GM21360 (cell line): ENCODE data around the gene ITK.

ENCODE experiments used
- ATAC-seq: cut with Tn5 transposase; IDR thresholded peaks from one replicate; pipeline ENCODE4 v1.9.1; 2021; ENCODE audit warnings: mild to moderate bottlenecking, moderate library complexity; ENCODE audit not compliant: unreplicated experiment

ITK gene

DNA sequence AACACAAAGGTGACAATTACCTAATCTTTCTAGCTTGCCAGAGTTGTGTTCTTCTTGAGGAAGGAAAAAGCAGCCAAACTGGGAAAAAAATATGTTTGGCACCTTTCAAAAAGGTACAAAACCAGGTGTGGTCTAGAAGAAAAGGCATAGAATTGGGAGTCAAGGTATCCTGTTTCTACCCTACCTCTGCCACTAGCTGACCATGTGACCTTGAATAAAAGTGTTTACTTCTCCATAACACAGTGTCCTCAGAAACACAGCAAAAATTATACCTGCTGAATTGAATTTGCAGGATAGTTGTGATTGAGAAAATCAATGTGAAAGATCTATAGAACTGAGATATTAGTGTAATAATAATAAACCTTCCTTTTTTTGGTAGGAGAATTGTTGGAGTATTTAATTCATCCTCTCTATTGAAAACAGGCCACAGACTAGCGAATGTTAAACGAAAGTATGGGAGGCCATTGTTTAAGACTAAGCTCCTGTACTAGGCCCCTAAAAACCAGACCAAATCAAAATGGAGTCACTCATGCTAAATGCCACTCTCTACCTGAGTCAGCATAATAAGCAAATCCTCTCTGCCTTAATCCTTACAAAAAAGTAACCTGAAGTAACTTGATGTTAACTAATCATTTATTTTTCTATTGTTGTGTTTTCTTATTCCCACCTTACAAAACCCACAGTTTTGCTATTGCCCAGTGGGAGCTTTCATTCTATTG lies 97.8 kb downstream of the ITK start:
- ATAC-seq: no peak

DNA sequence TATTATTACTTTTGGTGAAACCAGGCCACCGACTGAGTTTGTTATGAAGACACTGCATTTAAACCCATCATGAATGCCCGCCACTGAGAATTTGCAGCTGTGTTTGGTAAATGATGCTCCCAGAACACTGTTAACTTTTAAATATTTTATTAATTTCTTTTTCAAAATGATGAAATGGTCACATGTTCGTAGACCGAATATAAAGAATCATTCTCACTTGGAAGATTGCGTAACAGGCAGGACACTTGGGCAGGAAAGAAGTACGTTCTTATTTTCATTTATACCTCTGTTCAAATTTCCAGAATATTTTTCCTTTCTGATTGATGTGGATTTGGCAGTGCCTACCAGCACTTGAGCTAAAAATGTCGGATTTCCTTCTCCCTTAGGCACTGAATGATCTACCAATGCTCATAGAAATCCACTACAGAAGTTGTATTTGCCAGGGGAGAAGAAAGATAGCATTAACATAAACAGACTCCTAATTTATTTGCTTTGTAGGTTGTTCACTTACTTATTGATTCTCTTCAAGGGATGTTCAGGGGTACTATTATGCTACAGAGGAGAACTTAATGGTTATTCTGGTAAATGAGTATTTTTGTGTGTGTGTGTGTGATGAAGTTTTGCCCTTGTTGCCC lies 99.1 kb downstream of the ITK start:
- ATAC-seq: no peak

DNA sequence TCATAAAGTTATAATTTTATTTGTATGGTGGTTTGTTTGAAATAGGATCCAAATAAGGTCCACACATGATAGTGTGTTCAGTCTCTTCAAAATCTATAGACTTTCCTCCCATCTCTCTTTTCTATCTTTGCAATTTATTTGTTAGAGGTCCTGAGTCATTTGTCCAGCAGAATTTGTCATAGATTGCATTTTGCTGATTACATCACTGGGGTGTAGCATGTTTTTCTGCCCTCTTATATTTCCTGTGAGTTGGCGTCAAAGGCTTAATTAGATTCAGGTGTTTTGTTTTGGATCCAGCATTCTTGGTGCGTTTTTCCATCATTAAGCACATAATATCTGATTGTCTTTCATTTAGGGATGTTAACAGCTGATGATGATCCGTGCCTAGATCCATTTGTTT lies 100.3 kb downstream of the ITK start:
- no peak for ATAC-seq

DNA sequence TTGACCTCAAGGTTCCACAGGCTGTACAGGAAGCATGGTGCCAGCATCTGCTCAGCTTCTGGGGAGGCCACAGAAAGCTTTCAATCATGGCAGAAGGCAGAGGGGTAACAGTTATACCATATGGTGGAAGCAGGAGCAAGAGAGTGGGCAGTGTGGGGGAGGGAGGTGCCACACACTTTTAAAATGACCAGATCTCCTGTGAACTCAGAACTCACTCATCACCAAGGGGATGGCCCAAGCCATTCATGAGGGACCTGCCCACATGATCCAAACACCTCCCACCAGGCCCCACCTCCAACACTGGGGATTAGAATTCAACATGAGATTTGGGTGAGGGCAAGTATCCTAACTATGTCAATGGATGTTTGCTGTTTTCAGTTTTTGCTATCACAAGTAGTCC lies 101.5 kb downstream of the ITK start:
- ATAC-seq: no peak

DNA sequence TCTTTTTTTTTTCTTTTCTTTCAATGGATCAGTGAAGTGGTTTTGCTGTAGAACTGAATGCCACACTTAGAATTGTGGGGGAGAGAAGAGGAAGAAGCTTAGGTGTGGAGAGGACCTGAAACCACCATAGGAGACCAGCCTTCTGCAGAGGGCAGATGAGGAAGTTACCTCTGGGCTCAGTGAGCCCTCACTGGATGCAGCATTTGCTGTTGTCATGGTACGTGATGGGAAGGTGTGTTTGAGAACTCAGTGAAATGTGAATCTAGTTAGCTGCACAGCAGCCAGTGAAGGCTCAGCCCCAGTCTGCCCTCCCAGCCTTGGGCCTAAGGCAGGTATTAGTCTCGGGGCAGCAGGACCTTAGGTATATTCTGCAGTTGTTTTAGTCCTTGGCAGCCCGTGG lies 102.8 kb downstream of the ITK start:
- ATAC-seq: peak; percentile 99

DNA sequence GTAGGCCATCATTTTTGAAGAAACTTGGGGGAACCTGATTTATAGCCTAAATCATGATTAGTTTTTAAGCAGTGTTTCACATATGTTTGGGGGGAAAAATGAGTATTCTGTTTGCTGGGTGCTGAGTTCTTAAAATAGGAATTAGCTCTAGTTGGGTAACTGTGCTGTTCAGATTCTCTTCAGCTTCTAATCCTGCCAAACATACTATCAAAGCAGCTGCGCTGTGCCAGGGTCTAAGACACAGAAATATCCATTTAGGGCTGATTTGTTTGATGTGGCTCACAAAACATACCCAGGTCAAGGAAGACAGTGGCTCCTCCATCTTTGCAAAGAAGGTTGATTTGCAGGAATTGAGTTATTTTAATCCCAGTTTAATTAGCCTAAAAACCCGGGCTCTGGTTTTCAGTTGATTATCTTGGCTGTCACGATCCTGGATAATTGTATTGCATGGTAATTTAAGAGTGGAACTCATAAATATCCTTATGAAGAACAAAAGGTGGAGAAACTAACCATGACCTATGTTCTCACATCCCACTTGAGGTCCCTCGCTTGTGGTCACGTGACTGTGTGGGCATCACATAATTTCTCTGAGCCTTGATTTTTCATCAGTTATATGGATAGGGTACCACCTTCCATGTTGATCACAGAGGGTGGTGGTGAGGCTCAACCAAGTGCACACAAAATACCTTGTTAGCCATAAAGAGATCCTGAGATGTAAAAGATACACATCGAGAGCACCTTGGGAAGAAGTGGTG lies 104.0 kb downstream of the ITK start:
- no peak for ATAC-seq

DNA sequence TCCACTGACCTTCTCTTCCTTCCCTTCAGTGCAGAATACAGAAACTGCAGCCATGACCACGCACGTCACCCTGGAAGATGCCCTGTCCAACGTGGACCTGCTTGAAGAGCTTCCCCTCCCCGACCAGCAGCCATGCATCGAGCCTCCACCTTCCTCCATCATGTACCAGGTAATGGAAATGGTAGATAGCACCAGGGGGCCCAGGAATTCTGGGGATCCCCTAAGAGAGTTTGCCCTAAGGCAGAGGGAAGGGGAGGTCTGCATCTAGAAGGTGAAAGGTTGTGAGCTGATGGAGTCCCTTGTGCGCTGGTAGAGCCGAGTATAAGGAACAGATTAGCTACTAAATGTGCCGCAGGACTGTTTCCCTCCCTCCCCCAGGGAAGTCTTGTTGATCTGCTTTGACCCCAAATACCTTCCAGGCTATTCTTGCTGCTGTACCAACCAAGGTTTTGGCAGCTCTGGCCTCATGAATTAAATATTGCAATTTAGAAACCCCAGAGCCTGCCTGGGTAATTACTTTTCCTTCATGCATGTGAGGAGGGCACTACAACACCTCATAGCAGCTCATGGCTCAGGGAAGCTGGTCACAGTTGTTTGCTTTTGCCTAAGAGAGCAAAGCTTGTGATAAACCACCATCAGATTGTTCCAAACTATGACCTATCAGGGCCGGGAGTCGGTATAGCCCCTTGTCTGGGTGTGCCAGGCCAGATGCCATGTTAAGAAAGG lies 104.8 kb downstream of the ITK start:
- no peak for ATAC-seq

DNA sequence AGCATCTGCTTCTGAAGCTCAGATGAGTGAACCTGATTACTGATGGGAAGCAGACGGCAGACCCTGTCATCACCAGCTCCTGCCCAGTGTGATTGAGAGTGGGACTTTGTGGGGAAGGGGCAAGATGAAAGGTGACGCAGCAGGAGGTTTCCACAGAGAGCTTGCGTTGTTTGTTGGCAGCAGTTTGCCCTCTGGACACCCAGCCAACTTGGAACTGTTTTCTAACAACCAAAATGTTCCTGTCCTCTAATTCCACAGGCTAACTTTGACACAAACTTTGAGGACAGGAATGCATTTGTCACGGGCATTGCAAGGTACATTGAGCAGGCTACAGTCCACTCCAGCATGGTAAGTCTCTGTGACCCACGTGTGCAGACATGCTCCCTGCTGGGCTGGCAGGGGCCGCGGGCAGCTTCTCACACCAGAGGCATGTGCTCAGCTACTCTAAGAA lies 106.1 kb downstream of the ITK start:
- ATAC-seq: no peak

DNA sequence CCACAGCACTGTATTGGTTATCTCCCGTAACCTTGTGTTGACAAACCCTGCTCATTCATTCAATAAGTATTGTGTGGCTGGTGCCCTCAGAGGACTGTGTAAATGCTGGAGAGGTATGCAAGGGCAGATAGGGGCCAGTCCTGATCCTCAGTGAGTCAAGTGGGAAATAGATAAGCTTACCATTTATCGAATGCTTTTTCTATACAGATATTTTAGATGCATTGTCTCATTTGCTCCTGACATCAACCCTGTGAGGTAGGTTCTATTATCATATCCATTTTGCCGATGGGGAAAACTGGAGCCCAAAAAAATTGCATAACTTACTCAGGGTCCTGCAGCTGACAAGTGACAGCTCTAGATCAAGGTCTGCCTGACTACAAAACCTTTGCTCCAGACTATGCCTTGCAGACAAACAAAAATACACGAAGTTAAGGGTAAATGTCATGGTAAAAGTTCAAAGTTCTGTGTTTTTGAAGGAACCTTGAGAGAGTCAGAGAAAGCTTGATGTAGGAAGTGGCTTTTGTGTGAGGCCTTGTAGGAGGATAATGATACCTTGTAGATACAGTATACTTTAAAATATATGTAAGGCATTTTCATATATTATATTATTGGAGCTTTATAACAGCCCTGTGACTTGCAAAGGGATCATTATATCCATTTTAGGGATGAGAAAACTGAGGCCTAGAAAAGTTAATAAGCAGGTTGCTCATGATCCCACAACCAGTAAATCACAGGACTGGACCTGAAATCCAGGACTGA lies 107.9 kb downstream of the ITK start:
- no peak for ATAC-seq

DNA sequence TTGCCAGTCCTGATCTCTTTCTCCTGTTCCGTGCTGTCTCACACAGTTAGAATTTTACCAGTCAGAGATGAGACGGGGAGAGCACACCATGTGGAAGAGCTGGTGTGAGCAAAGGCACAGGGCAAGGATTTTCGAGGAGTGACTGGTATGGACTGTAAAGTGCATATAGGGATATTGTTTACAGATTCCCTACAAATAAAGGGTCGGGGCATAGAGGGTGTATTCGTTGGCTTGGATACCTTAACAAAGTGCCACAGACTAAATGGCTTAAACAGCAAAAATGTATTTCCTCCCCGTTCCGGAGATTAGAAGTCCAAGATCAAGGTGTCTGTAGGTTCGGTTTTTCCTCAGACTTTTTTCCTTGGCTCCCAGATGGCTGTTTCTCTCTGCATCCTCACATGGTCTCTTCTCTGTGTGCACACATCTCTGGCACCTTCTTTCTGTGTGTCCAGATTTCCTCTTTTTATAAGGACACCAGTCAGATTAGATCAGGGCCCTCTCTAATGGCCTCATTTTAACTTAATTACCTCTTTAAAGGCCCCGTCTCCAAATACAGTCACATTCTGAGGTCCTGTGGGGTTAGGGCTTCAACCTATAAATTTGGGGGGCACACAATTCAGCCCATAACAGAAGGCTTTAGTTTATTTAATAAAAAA lies 108.7 kb downstream of the ITK start:
- ATAC-seq: no peak

DNA sequence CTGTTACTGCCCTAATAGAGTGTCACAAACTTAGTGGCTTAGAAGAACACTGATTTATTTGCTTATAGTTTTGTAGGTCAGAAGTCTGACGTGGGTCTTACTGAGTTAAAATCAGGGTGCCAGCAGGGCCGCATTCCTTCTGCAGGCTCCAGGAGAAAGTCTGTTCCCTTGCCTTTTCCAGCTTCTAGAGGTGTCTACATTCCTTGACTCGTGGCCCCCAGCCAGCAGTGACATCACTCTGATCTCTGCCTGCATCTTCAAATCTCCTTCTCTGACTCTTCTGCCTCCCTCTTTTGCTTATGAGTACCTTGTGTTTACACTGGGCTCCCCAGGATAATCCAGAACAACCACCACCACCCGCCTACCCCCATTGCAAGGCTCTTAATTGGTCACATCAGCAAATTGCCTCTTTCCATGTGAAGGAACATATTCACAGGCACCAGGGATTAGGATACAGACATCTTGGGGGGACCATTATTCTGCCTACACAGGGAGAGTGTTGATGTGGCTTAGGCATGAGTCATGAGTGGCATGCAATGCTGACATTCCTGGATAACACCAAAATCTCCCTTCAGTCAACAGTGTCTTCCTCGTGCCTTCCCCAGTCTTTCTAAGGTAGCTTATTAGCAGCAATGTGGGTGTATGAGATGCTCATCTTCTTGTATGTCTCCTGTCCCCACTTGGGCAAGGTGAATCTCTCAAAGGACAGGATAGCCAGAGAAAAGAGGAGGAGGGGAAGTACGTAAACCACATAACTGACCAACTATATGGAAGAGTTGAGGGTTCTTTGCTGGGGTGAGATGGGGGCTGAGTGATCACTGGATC lies 109.7 kb downstream of the ITK start:
- no peak for ATAC-seq

DNA sequence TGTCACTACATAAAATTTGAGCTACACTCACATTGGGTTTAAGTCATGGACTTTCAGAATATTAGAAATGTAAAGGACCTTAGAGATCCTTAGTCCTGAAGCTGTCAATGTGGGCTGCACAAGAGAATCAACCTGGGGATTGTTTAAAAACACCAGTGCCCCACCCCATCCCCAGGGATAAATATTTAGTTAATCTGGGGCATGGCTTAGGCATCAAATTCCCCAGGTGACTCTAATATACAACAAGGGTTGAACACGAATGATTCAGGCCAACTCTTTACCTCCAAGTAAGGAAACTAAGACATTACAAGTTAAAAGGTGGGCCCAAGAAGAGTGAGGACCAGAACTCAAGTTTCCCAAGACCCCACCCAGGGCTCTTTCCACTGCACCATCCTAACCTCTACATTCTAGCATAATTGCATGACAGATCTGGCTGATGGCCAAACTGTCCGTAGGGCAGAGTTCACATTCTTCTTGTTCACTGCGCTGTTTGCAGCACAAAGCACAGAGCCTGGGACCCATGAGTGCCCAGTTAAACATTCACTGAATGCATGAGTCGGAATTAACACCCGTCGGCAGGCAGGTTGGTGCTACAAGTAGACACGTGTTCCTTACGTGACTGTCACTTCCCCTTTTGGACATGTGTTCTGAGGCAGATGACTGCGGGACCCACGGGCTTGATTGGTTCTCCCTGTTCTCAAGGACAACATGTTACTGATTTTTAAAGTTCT lies 110.5 kb downstream of the ITK start:
- ATAC-seq: peak; percentile 85

DNA sequence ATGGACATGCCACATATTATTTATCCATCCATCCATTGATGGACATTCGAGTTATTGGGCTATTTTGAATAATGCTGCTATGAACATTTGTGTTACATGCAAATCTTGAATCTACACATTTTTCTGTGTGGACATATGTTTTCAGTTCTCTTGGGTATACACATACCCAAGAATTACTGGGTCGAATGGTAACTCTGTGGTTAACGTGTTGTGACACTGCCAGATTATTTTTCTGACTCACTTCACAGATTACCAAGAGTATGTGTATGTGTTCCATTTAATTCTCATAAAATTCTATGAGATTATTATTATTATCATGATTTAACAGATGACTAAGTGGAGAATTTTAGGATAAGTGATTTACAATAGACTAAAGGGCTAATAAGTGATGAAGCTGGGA lies 112.0 kb downstream of the ITK start:
- ATAC-seq: no peak

DNA sequence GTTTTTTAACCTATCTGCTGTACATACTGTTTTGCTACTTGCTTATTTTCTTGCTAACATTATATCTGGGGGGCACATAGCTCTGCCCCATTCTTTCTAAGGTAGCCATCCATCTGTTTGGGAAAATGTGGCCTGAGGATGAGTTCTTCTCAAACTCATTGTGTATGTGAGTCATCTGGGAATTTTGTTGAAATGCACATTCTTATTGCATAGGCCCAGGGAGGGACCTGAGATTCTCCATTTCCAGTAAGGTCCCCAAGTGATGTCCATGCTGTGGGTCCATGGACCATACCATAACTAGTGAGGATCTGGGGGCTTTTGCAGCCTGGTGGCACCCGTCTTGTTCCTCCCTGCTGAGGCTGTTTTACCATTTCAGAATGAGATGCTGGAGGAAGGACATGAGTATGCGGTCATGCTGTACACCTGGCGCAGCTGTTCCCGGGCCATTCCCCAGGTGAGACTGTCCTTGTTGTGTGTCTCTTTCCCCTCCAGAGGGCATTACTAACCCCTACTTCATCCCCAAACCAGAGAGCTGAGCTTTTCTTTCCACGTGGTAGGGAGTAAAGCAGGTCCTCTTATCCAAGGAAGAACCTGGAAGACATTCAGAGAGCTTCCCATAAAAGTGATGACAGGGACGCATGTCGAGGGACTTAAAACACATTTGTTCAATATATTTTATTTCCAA lies 113.9 kb downstream of the ITK start:
- no peak for ATAC-seq

DNA sequence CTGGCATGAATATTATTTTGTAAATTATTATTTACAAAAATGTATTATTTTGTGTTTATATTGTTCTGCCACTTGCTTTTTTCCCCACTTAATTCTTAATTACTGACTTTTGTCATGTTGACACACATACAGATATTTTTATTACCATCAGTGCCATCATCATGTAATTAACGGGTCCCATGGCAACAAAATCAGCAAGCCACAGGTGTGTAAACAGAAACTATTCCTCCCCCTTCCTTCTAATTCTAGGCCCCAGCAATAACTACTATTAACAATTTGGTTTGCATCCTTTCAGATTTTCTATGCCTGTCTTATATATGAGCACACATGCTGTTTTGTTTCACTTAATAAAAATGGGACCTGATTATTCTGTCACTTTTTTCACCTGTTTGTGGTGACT lies 114.6 kb downstream of the ITK start:
- ATAC-seq: no peak

DNA sequence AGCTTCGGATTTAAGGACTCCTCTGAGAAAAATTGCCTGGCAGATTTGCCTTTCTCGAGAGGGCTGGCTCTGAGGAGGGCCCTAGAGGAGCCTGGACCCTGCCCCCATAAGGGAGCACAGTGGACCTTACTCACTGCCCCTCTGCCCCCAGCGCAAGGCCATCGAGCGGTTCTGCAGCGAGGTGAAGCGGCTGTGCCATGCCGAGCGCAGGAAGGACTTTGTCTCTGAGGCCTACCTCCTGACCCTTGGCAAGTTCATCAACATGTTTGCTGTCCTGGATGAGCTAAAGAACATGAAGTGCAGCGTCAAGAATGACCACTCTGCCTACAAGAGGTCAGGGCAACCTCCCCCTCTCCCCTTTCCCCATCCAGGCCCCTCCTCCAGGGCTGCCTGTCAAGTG lies 119.9 kb downstream of the ITK start:
- ATAC-seq: no peak

DNA sequence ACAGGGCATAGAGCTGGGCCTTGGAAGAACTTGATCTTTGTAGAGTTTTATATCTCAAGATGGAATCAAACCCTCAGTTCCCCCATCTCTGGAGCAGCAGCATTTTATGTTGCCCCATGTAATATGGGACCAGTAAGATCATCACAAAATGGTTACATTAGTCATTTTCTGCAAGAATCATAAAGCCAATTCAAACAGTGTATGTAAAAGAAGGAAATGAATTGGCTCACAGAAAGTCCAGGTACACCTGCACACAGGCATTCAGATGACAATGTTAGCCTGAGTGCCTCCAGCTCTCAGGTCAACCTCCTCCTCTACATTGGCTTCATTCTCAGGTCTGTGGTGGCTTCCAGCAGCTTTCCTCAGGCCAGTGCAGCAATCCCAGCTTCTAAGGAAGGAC lies 120.4 kb downstream of the ITK start:
- no peak for ATAC-seq

DNA sequence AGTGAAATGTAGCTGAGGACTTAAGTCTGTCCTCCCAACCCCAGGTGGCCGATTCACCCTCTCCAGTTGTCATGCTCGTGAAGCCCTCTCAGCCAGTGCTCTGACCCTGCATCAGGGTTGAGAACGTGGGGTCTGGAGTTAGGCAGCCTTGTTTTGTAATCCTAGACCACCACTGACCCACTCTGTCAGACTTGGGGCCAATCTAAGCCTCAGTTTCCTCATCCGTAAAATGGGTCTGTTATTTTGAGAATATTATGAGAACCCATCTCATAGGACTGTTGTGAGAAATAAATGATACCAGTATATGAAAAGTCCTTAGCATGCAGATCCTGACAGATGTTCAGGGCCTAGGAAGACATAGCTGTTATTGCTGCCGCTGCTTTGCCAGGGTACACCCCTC lies 122.4 kb downstream of the ITK start:
- no peak for ATAC-seq
